HUDEP-2 (cell line): ENCODE results near the gene FANCG.
A peak's percentile ranks its signal among the peaks of the same experiment; 100 is the strongest.

Experiments used
- DNase-seq, 76 experiments: peaks; one replicate each; lab custom pipeline; 2025; ENCODE audit not compliant: unreplicated experiment in 76 of 76; lab: John Stamatoyannopoulos, UW

FANCG gene

GRCh38 chr9:35069020-35069419 is 10.7 kb downstream of the FANCG start:
- DNase-seq = no peak

GRCh38 chr9:35067056-35067455 is 12.7 kb downstream of the FANCG start:
- DNase-seq = no peak

GRCh38 chr9:35060548-35061207 is 19.1 kb downstream of the FANCG start:
- DNase-seq = no peak

- no peak for DNase-seq
These were observed 20.3 kb downstream of the FANCG start for GRCh38 chr9:35059438-35059837.

- DNase-seq = no peak
These were observed 22.5 kb downstream of the FANCG start for GRCh38 chr9:35057271-35057620.

GRCh38 chr9:35056571-35057270 is 23.0 kb downstream of the FANCG start:
- DNase-seq = no peak

GRCh38 chr9:35054871-35055644 is 24.7 kb downstream of the FANCG start:
- no peak for DNase-seq

- no peak for DNase-seq
These were observed 25.4 kb downstream of the FANCG start for GRCh38 chr9:35054185-35054835.

- DNase-seq = peak in 44 of 76 experiments; percentile 3 to 63 (median 19)
These were observed 28.4 kb downstream of the FANCG start for GRCh38 chr9:35051069-35051967.

GRCh38 chr9:35048511-35048910 is 31.2 kb downstream of the FANCG start:
- DNase-seq = no peak

- no peak for DNase-seq
These were observed 35.7 kb downstream of the FANCG start for GRCh38 chr9:35044071-35044470.

GRCh38 chr9:35042891-35043545 is 36.7 kb downstream of the FANCG start:
- DNase-seq = no peak

GRCh38 chr9:35042081-35042604 is 37.6 kb downstream of the FANCG start:
- no peak for DNase-seq

GRCh38 chr9:35035851-35036701 is 43.7 kb downstream of the FANCG start:
- DNase-seq = no peak

- DNase-seq = no peak
These were observed 46.6 kb downstream of the FANCG start for GRCh38 chr9:35033101-35033500.

- no peak for DNase-seq
These were observed 49.9 kb downstream of the FANCG start for GRCh38 chr9:35029852-35030251.

- DNase-seq = no peak
These were observed 50.5 kb downstream of the FANCG start for GRCh38 chr9:35029241-35029640.

- DNase-seq = no peak
These were observed 51.4 kb downstream of the FANCG start for GRCh38 chr9:35028341-35028740.

GRCh38 chr9:35027860-35028259 is 51.9 kb downstream of the FANCG start:
- no peak for DNase-seq
